ENCODE measurements around the gene DPH2.

GRCh38 chr1:43949678-43950077, 20.1 kb upstream of the DPH2 start:
- TF ChIP-seq, protein P1, sequence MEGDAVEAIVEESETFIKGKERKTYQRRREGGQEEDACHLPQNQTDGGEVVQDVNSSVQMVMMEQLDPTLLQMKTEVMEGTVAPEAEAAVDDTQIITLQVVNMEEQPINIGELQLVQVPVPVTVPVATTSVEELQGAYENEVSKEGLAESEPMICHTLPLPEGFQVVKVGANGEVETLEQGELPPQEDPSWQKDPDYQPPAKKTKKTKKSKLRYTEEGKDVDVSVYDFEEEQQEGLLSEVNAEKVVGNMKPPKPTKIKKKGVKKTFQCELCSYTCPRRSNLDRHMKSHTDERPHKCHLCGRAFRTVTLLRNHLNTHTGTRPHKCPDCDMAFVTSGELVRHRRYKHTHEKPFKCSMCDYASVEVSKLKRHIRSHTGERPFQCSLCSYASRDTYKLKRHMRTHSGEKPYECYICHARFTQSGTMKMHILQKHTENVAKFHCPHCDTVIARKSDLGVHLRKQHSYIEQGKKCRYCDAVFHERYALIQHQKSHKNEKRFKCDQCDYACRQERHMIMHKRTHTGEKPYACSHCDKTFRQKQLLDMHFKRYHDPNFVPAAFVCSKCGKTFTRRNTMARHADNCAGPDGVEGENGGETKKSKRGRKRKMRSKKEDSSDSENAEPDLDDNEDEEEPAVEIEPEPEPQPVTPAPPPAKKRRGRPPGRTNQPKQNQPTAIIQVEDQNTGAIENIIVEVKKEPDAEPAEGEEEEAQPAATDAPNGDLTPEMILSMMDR (IDR thresholded peaks at IDR 0.05; ENCODE audit: low read depth, low read length), result no peak
- TF ChIP-seq EZH2phosphoT487 (IDR thresholded peaks at IDR 0.05; ENCODE audit: low read depth), result no peak
